Measurements from ENCODE around the gene SPTBN1. TPM values are rescaled to one million over a fixed set of nuclear protein-coding genes. Genes with fewer than 3 reads are reported as not detected.
A peak's percentile ranks its signal among the peaks of the same experiment; 100 is the strongest.

SPTBN1 gene
- total and polyA plus RNA-seq, 9 of the 15 experiments (the other 6 are each of a cell fraction or from before 2014, with no cell fraction given): 8.9 to 66.8 (median 31.4) TPM

GRCh38 chr2:54479424-54479823 is 23.3 kb downstream of the SPTBN1 start (continued):
- TF ChIP-seq ZNF395 (CRISPR knock-in tag; IDR thresholded peaks at IDR 0.05): 0 out of 2 replicates have a peak, but pooled peaks have one; percentile 29
- no peak for TF ChIP-seq MTF1 (CRISPR knock-in tag; IDR thresholded peaks at IDR 0.05; ENCODE audit: borderline replicate concordance)
- no peak for TF ChIP-seq ZNF644 (tag; IDR thresholded peaks at IDR 0.05; ENCODE audit: low read depth)
- TF ChIP-seq NR2F6 (CRISPR knock-in tag; IDR thresholded peaks at IDR 0.05): no peak
- no peak for TF ChIP-seq THAP7 (CRISPR knock-in tag; IDR thresholded peaks at IDR 0.05)
- TF ChIP-seq USF2 (CRISPR knock-in tag; IDR thresholded peaks at IDR 0.05): no peak
- TF ChIP-seq NR0B1 (IDR thresholded peaks at IDR 0.05; ENCODE audit: partially characterized antibody): no peak
- TF ChIP-seq ZBTB40 (IDR thresholded peaks at IDR 0.05): no peak
- no peak for TF ChIP-seq ZBTB40 (CRISPR knock-in tag; IDR thresholded peaks at IDR 0.05)
- TF ChIP-seq CBFA2T3 (IDR thresholded peaks at IDR 0.05): peak; percentile 58
- no peak for TF ChIP-seq MEF2A (IDR thresholded peaks at IDR 0.05; ENCODE audit: control insufficient read depth, low read depth, low read length)
- TF ChIP-seq KLF10 (CRISPR knock-in tag; IDR thresholded peaks at IDR 0.05): no peak
- no peak for TF ChIP-seq E2F5 (CRISPR knock-in tag; IDR thresholded peaks at IDR 0.05)
- TF ChIP-seq PPARD (CRISPR knock-in tag; IDR thresholded peaks at IDR 0.05): no peak

All from K562 (cell line).